Naive thymus-derived CD8-positive, alpha-beta T cell (primary cell): Measurements from ENCODE around the gene RFWD3. TPM values are rescaled to one million over a fixed set of nuclear protein-coding genes. Genes with fewer than 3 reads are reported as not detected.

Experiments
- ATAC-seq, 2 donors: fragments of 150-1000 bp; cut with Tn5 transposase in 1 of 2; sonication (Bioruptor Pico), chemical (Tn5 transposase) in 1 of 2; 1 replicate in 1 of 2; 2 replicates in 1 of 2; pipeline ENCODE4 v1.10.0; 2021; ENCODE audit warnings: mild to moderate bottlenecking in 2 of 2, moderate library complexity in 2 of 2
- POLR2A ChIA-PET: fragments of 350-600 bp; sonication (Branson Sonifier 250); formaldehyde crosslinking; loops from one replicate; lab custom pipeline; 2021; ENCODE audit warnings: antibody characterized with exemption; lab: Charles Lee
- DNase-seq, 10 donors: peaks; one replicate each; pipeline versions ENCODE4 v3.0.0 to v3.0.0-alpha.2; 2020 to 2022
- H3K27ac Mint-ChIP-seq, 10 donors: one replicate each; pipeline ENCODE4 v1.8.0; 2020 to 2022; ENCODE audit warnings: mild to moderate bottlenecking in 10 of 10, mixed read lengths in 10 of 10, moderate library complexity in 4 of 10, inconsistent platforms in 1 of 10
- H3K27me3 Mint-ChIP-seq, 5 donors: one replicate each; pipeline ENCODE4 v1.8.0; 2021 to 2022; ENCODE audit warnings: mixed read lengths in 5 of 5
- H3K36me3 Mint-ChIP-seq, 3 donors: one replicate each; pipeline ENCODE4 v1.8.0; 2020 to 2022; ENCODE audit warnings: mixed read lengths in 3 of 3, mild to moderate bottlenecking in 2 of 3, inconsistent platforms in 1 of 3
- H3K4me1 Mint-ChIP-seq, 4 donors: one replicate each; pipeline ENCODE4 v1.8.0; 2021 to 2022; ENCODE audit warnings: mixed read lengths in 4 of 4
- H3K4me3 Mint-ChIP-seq, 10 donors: one replicate each; pipeline ENCODE4 v1.8.0; 2020 to 2022; ENCODE audit warnings: mild to moderate bottlenecking in 10 of 10, mixed read lengths in 10 of 10, moderate library complexity in 6 of 10, inconsistent platforms in 1 of 10
- H3K9me3 Mint-ChIP-seq, 9 donors: one replicate each; pipeline ENCODE4 v1.8.0; 2020 to 2022; ENCODE audit warnings: mixed read lengths in 9 of 9, mild to moderate bottlenecking in 3 of 9, inconsistent platforms in 1 of 9, moderate library complexity in 1 of 9
- polyA plus RNA-seq, 3 donors: library from polyadenylated mRNA; unstranded; fragments of 300-500 nt; fragmentation: Illumina TruSeq; gene quantifications; one replicate each; pipeline ENCODE4 v1.2.3, GENCODE V29; 2021
- total RNA-seq, 8 experiments: library from RNA in 2 of 8; stranded (reverse) in 2 of 8; gene quantifications; one replicate each; pipeline ENCODE4 v1.2.3 and lab custom pipeline; 2021 to 2026

RFWD3 gene
- total and polyA plus RNA-seq, 5 experiments from 2014 or later = 11.3 to 52.3 (median 22.6) TPM

- POLR2A ChIA-PET = interaction anchor here (0.6 to 3.2 kb wide), 6 partner anchors 9 to 59 kb away, joined by 3 to 20 read pairs (median 3); partner anchors contain the start of gene RFWD3
- peak overlapping the region; percentile 28 to 98 (median 82) for H3K4me3 Mint-ChIP-seq
- H3K27me3 Mint-ChIP-seq = no peaks in the 10 kb centered on the region
- H3K4me1 Mint-ChIP-seq = peaks cover 26 to 56% (median 53%) of the 10 kb centered on the region in 4 donors
- no peak for DNase-seq
- ATAC-seq = no peak
- H3K27ac Mint-ChIP-seq = peak overlapping the region; percentile 49 to 98 (median 92)
- peaks cover 0 to 6% (median 0%) of the 10 kb centered on the region in 3 donors for H3K36me3 Mint-ChIP-seq
- no peaks in the 10 kb centered on the region for H3K9me3 Mint-ChIP-seq
Observed at GRCh38 chr16:74608381-74608780, 58.3 kb downstream of the RFWD3 start.

- Mint-ChIP-seq H3K4me1 (peaks cover 26 to 60% (median 57%) of the 10 kb centered on the region in 4 donors), H3K4me3 (peak overlapping the region; percentile 26 to 99 (median 90)), H3K36me3 (peaks cover 0 to 6% (median 0%) of the 10 kb centered on the region in 3 donors), H3K27me3 (no peaks in the 10 kb centered on the region), H3K27ac (peak overlapping the region; percentile 82 to 98 (median 92)), H3K9me3 (no peaks in the 10 kb centered on the region)
- POLR2A ChIA-PET = interaction anchor here (0.6 to 3.2 kb wide), 7 partner anchors 8 to 1041 kb away, joined by 3 to 20 read pairs (median 5); partner anchors contain the start of gene RFWD3
- no peak for DNase-seq
- no peak for ATAC-seq
Observed at GRCh38 chr16:74607962-74608356, 58.7 kb downstream of the RFWD3 start.

- Mint-ChIP-seq H3K4me1 (peaks cover 29 to 66% (median 62%) of the 10 kb centered on the region in 4 donors), H3K9me3 (no peaks in the 10 kb centered on the region), H3K4me3 (peak overlapping the region; percentile 86 to 99 (median 94)), H3K36me3 (peaks cover 0 to 6% (median 0%) of the 10 kb centered on the region in 3 donors), H3K27me3 (no peaks in the 10 kb centered on the region), H3K27ac (peak overlapping the region; percentile 90 to 98 (median 94))
- peak; percentile 33 to 44 for ATAC-seq
- no peak for DNase-seq
- POLR2A ChIA-PET = interaction anchor here (0.5 to 3.2 kb wide), 22 partner anchors 8 to 1042 kb away, joined by 3 to 20 read pairs (median 4); partner anchors contain the start of genes MLKL and RFWD3
Observed at GRCh38 chr16:74607310-74607961, 59.2 kb downstream of the RFWD3 start.

- peaks cover 31 to 71% (median 66%) of the 10 kb centered on the region in 4 donors for H3K4me1 Mint-ChIP-seq
- H3K27ac Mint-ChIP-seq = peak within 1 kb of the TSS; percentile 90 to 99 (median 96)
- POLR2A ChIA-PET = interaction anchor here (0.5 to 3.2 kb wide), 21 partner anchors 11 to 1042 kb away, joined by 3 to 20 read pairs (median 4); partner anchors contain the start of genes MLKL and RFWD3
- DNase-seq = peak; percentile 81 to 93 (median 90)
- no peaks in the 10 kb centered on the region for H3K27me3 Mint-ChIP-seq
- H3K4me3 Mint-ChIP-seq = peak within 1 kb of the TSS; percentile 86 to 99 (median 94)
- no peaks in the 10 kb centered on the region for H3K9me3 Mint-ChIP-seq
- ATAC-seq = peak; percentile 86 to 90
- H3K36me3 Mint-ChIP-seq = peaks cover 0 to 6% (median 0%) of the 10 kb centered on the region in 3 donors
Observed at GRCh38 chr16:74606521-74607309, 60.0 kb downstream of the RFWD3 start, which contains the start of gene GLG1. Gene GLG1, minus strand, starts transcription at chr16:74607114. Its CDS starts 20 bp downstream, at chr16:74607094.

- Mint-ChIP-seq H3K9me3 (no peaks in the 10 kb centered on the region), H3K4me1 (peaks cover 32 to 77% (median 72%) of the 10 kb centered on the region in 4 donors)
Observed at GRCh38 chr16:74605746-74606520, 60.7 kb downstream of the RFWD3 start.

GRCh38 chr16:74605332-74605731 is 61.3 kb downstream of the RFWD3 start:
- H3K27ac Mint-ChIP-seq = peak overlapping the region; percentile 51 to 99 (median 96)
- H3K27me3 Mint-ChIP-seq = no peaks in the 10 kb centered on the region
- no peak for ATAC-seq
- H3K4me3 Mint-ChIP-seq = peak overlapping the region; percentile 86 to 99 (median 94)
- POLR2A ChIA-PET = interaction anchor here (0.6 to 1.3 kb wide), 3 partner anchors 19 to 39 kb away, joined by 4 to 7 read pairs (median 4); no protein-coding TSS in a partner anchor
- DNase-seq = no peak
- no peaks in the 10 kb centered on the region for H3K9me3 Mint-ChIP-seq
- peaks cover 35 to 83% (median 77%) of the 10 kb centered on the region in 4 donors for H3K4me1 Mint-ChIP-seq
- peaks cover 0 to 6% (median 4%) of the 10 kb centered on the region in 3 donors for H3K36me3 Mint-ChIP-seq

More at GRCh38 chr16:74605746-74606520, 60.7 kb downstream of the RFWD3 start:
- DNase-seq = no peak
- Mint-ChIP-seq H3K27me3 (no peaks in the 10 kb centered on the region), H3K4me3 (peak overlapping the region; percentile 86 to 99 (median 94)), H3K36me3 (peaks cover 0 to 6% (median 0%) of the 10 kb centered on the region in 3 donors), H3K27ac (peak overlapping the region; percentile 90 to 99 (median 96))
- ATAC-seq = no peak
- POLR2A ChIA-PET = interaction anchor here (0.6 to 3.2 kb wide), 11 partner anchors 12 to 113 kb away, joined by 3 to 20 read pairs (median 6); partner anchors contain the start of gene RFWD3

- Mint-ChIP-seq H3K36me3 (peaks cover 0 to 6% (median 4%) of the 10 kb centered on the region in 3 donors), H3K27ac (peak overlapping the region; percentile 58 to 98 (median 91)), H3K27me3 (no peaks in the 10 kb centered on the region), H3K9me3 (no peaks in the 10 kb centered on the region), H3K4me1 (peaks cover 39 to 87% (median 83%) of the 10 kb centered on the region in 4 donors), H3K4me3 (peak overlapping the region; percentile 49 to 99 (median 94))
- DNase-seq = no peak
- no peak for ATAC-seq
- POLR2A ChIA-PET = no interaction called here
Observed at GRCh38 chr16:74603848-74604247, 62.8 kb downstream of the RFWD3 start.

- ATAC-seq (peak; percentile 96 to 99), DNase-seq (peak; percentile 51 to 88 (median 72))
- POLR2A ChIA-PET = interaction anchor here (0.6 to 1.7 kb wide), 11 partner anchors 9 to 486 kb away, joined by 3 to 10 read pairs (median 4); partner anchors contain the start of gene RFWD3
- Mint-ChIP-seq H3K9me3 (no peaks in the 10 kb centered on the region), H3K27ac (peak overlapping the region; percentile 90 to 98 (median 94)), H3K4me3 (peak overlapping the region; percentile 57 to 88 (median 79)), H3K27me3 (no peaks in the 10 kb centered on the region), H3K4me1 (peaks cover 35 to 81% (median 74%) of the 10 kb centered on the region in 4 donors), H3K36me3 (peaks cover 6 to 26% (median 8%) of the 10 kb centered on the region in 3 donors)
Observed at GRCh38 chr16:74601126-74601871, 65.4 kb downstream of the RFWD3 start.

- POLR2A ChIA-PET = interaction anchor here (0.7 kb wide), 1 partner anchor 23 kb away, joined by 4 read pairs; no protein-coding TSS in a partner anchor
- Mint-ChIP-seq H3K4me3 (peak overlapping the region in 6 of 10 donors; percentile 11 to 56 (median 19)), H3K36me3 (peaks cover 0 to 43% (median 14%) of the 10 kb centered on the region in 3 donors), H3K27me3 (no peaks in the 10 kb centered on the region), H3K27ac (peak overlapping the region in 9 of 10 donors; percentile 44 to 83 (median 72)), H3K9me3 (peaks cover 0 to 4% (median 0%) of the 10 kb centered on the region in 9 donors), H3K4me1 (peaks cover 27 to 75% (median 57%) of the 10 kb centered on the region in 4 donors)
- DNase-seq (no peak), ATAC-seq (no peak)
Observed at GRCh38 chr16:74596586-74596985, 70.1 kb downstream of the RFWD3 start.

GRCh38 chr16:74592847-74593246 is 73.8 kb downstream of the RFWD3 start:
- peaks cover 0 to 4% (median 0%) of the 10 kb centered on the region in 9 donors for H3K9me3 Mint-ChIP-seq
- H3K27me3 Mint-ChIP-seq = no peaks in the 10 kb centered on the region
- H3K4me3 Mint-ChIP-seq = peak overlapping the region in 4 of 10 donors; percentile 1 to 43 (median 6)
- peaks cover 0 to 56% (median 16%) of the 10 kb centered on the region in 3 donors for H3K36me3 Mint-ChIP-seq
- POLR2A ChIA-PET = interaction anchor here (1.0 to 1.2 kb wide), 2 partner anchors 9 to 14 kb away, joined by 3 to 6 read pairs; partner anchors contain the start of gene GLG1
- H3K4me1 Mint-ChIP-seq = peaks cover 19 to 73% (median 44%) of the 10 kb centered on the region in 4 donors
- no peak for ATAC-seq
- H3K27ac Mint-ChIP-seq = peak overlapping the region in 9 of 10 donors; percentile 9 to 80 (median 39)
- DNase-seq = no peak
